Body of pancreas (tissue), 4 donors: ENCODE measurements around the gene AMPD2.

Source experiments
- CTCF ChIP-seq, 7 experiments: fragments of 450-650 bp in 4 of 7; fragments of 200-600 bp in 3 of 7; sonication (generic) in 3 of 7; IDR thresholded peaks; one replicate each; pipeline ENCODE4 v1.5.1; 2016 to 2019; ENCODE audit warnings: antibody characterized with exemption in 7 of 7
- POLR2A ChIP-seq, 3 donors: fragments of 450-650 bp; IDR thresholded peaks; one replicate each; pipeline ENCODE4 v1.6.1; 2016; ENCODE audit warnings: antibody characterized with exemption in 3 of 3, mild to moderate bottlenecking in 2 of 3

GRCh38 chr1:109619576-109620400 lies at the start of gene AMPD2, which contains the start of gene GNAT2:
- TF ChIP-seq POLR2A (IDR thresholded peaks at IDR 0.05) (peak in 2 of 3 donors; percentile 37 to 61), CTCF (IDR thresholded peaks at IDR 0.05) (no peak)
